ENCODE results near the gene SLC25A21. TPM values are rescaled to one million over a fixed set of nuclear protein-coding genes. Genes with fewer than 3 reads are reported as not detected.

Gene SLC25A21
- total and polyA plus RNA-seq, 7 donors, result 0.13 to 1.5 (median 1.1) TPM; not detected in 2

- no peaks in the 10 kb centered on the region for H3K27me3 ChIP-seq
- WGBS, 2 donors, result 89 to 92% methylated on average over 3 of the region's 3 CpGs
- H3K9me3 ChIP-seq, result no peaks in the 10 kb centered on the region
- no peak for DNase-seq
- no peak overlapping the region for H3K4me3 ChIP-seq
- no peak overlapping the region for H3K27ac ChIP-seq
- H3K4me1 ChIP-seq, result no peaks in the 10 kb centered on the region
- no peaks in the 10 kb centered on the region for H3K36me3 ChIP-seq
- intact Hi-C loops (cut with DNase I), result no loop called here
- no peak for TF ChIP-seq EP300 (IDR thresholded peaks at IDR 0.05)
- no peak for TF ChIP-seq POLR2AphosphoS5 (IDR thresholded peaks at IDR 0.05)
- TF ChIP-seq, protein P1, sequence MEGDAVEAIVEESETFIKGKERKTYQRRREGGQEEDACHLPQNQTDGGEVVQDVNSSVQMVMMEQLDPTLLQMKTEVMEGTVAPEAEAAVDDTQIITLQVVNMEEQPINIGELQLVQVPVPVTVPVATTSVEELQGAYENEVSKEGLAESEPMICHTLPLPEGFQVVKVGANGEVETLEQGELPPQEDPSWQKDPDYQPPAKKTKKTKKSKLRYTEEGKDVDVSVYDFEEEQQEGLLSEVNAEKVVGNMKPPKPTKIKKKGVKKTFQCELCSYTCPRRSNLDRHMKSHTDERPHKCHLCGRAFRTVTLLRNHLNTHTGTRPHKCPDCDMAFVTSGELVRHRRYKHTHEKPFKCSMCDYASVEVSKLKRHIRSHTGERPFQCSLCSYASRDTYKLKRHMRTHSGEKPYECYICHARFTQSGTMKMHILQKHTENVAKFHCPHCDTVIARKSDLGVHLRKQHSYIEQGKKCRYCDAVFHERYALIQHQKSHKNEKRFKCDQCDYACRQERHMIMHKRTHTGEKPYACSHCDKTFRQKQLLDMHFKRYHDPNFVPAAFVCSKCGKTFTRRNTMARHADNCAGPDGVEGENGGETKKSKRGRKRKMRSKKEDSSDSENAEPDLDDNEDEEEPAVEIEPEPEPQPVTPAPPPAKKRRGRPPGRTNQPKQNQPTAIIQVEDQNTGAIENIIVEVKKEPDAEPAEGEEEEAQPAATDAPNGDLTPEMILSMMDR (IDR thresholded peaks at IDR 0.05), result no peak
- no peak for TF ChIP-seq POLR2A (IDR thresholded peaks at IDR 0.05)
Measured at GRCh38 chr14:37139710-37140109, 32.7 kb downstream of the SLC25A21 start.

DNA sequence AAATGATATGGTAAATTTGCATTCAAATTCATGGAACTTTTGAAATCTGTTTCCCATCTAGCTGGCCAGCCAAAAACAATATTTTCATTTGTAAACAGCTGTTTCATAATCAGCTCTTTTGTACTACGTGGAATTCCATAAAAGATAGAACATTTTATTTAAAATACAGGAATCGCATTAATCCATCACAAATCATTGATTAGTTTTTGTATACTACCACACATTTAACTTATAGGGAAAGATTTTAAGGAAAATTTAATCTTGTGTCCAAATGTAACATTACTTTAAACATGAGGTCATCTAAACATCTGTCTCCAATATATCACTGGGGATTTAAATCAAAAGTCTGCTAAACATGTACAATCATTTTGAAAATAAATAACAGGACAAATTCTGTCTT is 33.5 kb downstream of the SLC25A21 start:
- no peaks in the 10 kb centered on the region for H3K36me3 ChIP-seq
- TF ChIP-seq POLR2A (IDR thresholded peaks at IDR 0.05) (no peak), EP300 (IDR thresholded peaks at IDR 0.05) (no peak), POLR2AphosphoS5 (IDR thresholded peaks at IDR 0.05) (no peak)
- TF ChIP-seq, protein P1 (IDR thresholded peaks at IDR 0.05), result no peak
- H3K4me1 ChIP-seq, result no peaks in the 10 kb centered on the region
- intact Hi-C loops (cut with DNase I), result no loop called here
- H3K4me3 ChIP-seq, result no peak overlapping the region
- no peak overlapping the region for H3K27ac ChIP-seq
- WGBS, 2 donors, result 80 to 82% methylated on average over 2 of the region's 2 CpGs
- DNase-seq, result no peak
- H3K9me3 ChIP-seq, result no peaks in the 10 kb centered on the region
- H3K27me3 ChIP-seq, result no peaks in the 10 kb centered on the region

DNA sequence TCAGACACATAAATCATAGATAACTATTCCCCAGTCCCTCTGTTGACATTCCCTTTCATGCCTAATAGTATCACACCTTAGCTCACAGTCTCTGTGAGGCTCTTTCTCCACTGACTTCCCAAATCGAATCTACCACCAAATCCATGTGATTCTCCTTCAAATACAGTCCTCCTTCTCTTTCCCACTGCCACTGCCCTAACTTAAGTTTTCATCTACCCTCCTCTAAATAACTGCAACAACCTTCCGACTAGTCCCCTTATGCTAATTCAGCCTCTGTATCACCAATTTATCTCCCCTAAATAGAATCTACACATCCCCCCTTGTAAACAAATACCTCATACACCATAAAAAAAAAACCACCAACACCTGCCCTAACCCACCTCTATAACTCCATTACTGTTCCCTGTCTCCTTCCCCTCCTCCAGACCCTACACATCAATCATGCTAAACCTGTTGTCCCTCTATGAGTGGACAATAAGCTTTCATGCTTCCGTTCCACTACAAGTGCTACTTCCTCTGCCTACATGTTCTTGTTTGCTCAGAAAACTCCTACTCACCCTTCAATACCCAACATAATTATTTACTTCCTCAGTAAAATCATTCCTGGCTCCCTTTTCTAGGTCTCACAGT is 39.0 kb downstream of the SLC25A21 start:
- intact Hi-C loops (cut with DNase I), result no loop called here
- Histone ChIP-seq H3K9me3 (no peaks in the 10 kb centered on the region), H3K36me3 (no peaks in the 10 kb centered on the region), H3K4me3 (no peak overlapping the region), H3K27me3 (no peaks in the 10 kb centered on the region), H3K4me1 (no peaks in the 10 kb centered on the region), H3K27ac (no peak overlapping the region)
- WGBS, 2 donors, result 79 to 86% methylated on average over 3 of the region's 3 CpGs
- no peak for DNase-seq
- TF ChIP-seq, protein P1 (IDR thresholded peaks at IDR 0.05), result no peak
- TF ChIP-seq POLR2AphosphoS5 (IDR thresholded peaks at IDR 0.05), result no peak
- no peak for TF ChIP-seq EP300 (IDR thresholded peaks at IDR 0.05)
- TF ChIP-seq POLR2A (IDR thresholded peaks at IDR 0.05), result no peak

- Histone ChIP-seq H3K27ac (no peak overlapping the region), H3K27me3 (no peaks in the 10 kb centered on the region), H3K36me3 (no peaks in the 10 kb centered on the region), H3K4me3 (no peak overlapping the region), H3K4me1 (no peaks in the 10 kb centered on the region), H3K9me3 (peaks cover 0 to 1% (median 0%) of the 10 kb centered on the region in 4 donors)
- DNase-seq, result no peak
- no peak for TF ChIP-seq POLR2A (IDR thresholded peaks at IDR 0.05)
- no peak for TF ChIP-seq EP300 (IDR thresholded peaks at IDR 0.05)
- TF ChIP-seq POLR2AphosphoS5 (IDR thresholded peaks at IDR 0.05), result no peak
- TF ChIP-seq, protein P1 (IDR thresholded peaks at IDR 0.05), result no peak
- WGBS, 2 donors, result 80 to 83% methylated on average over 2 of the region's 2 CpGs
- intact Hi-C loops (cut with DNase I), result no loop called here
Measured at GRCh38 chr14:37131205-37131604, 41.2 kb downstream of the SLC25A21 start.

- no peak for DNase-seq
- WGBS, 2 donors, result 53 to 74% methylated on average over 7 of the region's 7 CpGs
- TF ChIP-seq, protein P1 (IDR thresholded peaks at IDR 0.05), result no peak
- TF ChIP-seq EP300 (IDR thresholded peaks at IDR 0.05) (no peak), POLR2AphosphoS5 (IDR thresholded peaks at IDR 0.05) (no peak), POLR2A (IDR thresholded peaks at IDR 0.05) (no peak)
Measured at GRCh38 chr14:37129047-37129446, 43.4 kb downstream of the SLC25A21 start.

More at GRCh38 chr14:37129047-37129446, 43.4 kb downstream of the SLC25A21 start:
- no peaks in the 10 kb centered on the region for H3K27me3 ChIP-seq
- no peak overlapping the region for H3K27ac ChIP-seq
- no peaks in the 10 kb centered on the region for H3K4me1 ChIP-seq
- H3K36me3 ChIP-seq, result no peaks in the 10 kb centered on the region
- intact Hi-C loops (cut with DNase I), result no loop called here
- H3K9me3 ChIP-seq, result peaks cover 0 to 1% (median 0%) of the 10 kb centered on the region in 4 donors
- no peak overlapping the region for H3K4me3 ChIP-seq
